ENCODE results near the gene SERPINB1.

GRCh38 chr6:2806644-2807043, 35.0 kb downstream of the SERPINB1 start:
- TF ChIP-seq STAT3 (IDR thresholded peaks at IDR 0.05; ENCODE audit: low read depth, low read length) (no peak), POLR2A (IDR thresholded peaks at IDR 0.05; ENCODE audit: low read depth, low read length) (no peak), FOXM1 (IDR thresholded peaks at IDR 0.05; ENCODE audit: low read depth, low read length) (no peak), TAF1 (IDR thresholded peaks at IDR 0.05; ENCODE audit: borderline replicate concordance, low read depth, low read length) (no peak), PBX3 (IDR thresholded peaks at IDR 0.05; ENCODE audit: insufficient replicate concordance, low read depth, low read length) (no peak), FOXK2 (IDR thresholded peaks at IDR 0.05) (no peak), CEBPB (IDR thresholded peaks at IDR 0.05; ENCODE audit: borderline replicate concordance in 1 of 2, low read depth in 2 of 2, low read length in 2 of 2) (no peak), MYC (IDR thresholded peaks at IDR 0.05; ENCODE audit: insufficient read depth, insufficient read length, insufficient replicate concordance, low read length, severe bottlenecking) (no peak)
- TF ChIP-seq, protein P1, sequence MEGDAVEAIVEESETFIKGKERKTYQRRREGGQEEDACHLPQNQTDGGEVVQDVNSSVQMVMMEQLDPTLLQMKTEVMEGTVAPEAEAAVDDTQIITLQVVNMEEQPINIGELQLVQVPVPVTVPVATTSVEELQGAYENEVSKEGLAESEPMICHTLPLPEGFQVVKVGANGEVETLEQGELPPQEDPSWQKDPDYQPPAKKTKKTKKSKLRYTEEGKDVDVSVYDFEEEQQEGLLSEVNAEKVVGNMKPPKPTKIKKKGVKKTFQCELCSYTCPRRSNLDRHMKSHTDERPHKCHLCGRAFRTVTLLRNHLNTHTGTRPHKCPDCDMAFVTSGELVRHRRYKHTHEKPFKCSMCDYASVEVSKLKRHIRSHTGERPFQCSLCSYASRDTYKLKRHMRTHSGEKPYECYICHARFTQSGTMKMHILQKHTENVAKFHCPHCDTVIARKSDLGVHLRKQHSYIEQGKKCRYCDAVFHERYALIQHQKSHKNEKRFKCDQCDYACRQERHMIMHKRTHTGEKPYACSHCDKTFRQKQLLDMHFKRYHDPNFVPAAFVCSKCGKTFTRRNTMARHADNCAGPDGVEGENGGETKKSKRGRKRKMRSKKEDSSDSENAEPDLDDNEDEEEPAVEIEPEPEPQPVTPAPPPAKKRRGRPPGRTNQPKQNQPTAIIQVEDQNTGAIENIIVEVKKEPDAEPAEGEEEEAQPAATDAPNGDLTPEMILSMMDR (IDR thresholded peaks at IDR 0.05 in 2 of 3, conservative IDR thresholded peaks at IDR 0.05 in 1 of 3; ENCODE audit: control insufficient read depth in 2 of 3, extremely low read depth in 1 of 3, insufficient read depth in 1 of 3, low read depth in 3 of 3, low read length in 3 of 3), result no peak
